HG03571 (cell line): Measurements from ENCODE around the gene TMEM86A.
A peak's percentile ranks its signal among the peaks of the same experiment; 100 is the strongest.

Source experiments
- ATAC-seq: cut with Tn5 transposase; IDR thresholded peaks from one replicate; pipeline ENCODE4 v1.9.1; 2021; ENCODE audit not compliant: unreplicated experiment

TMEM86A gene

GRCh38 chr11:18699848-18700261 is 1.3 kb downstream of the TMEM86A start:
- no peak for ATAC-seq

GRCh38 chr11:18700375-18700774 is 1.8 kb downstream of the TMEM86A start:
- no peak for ATAC-seq

GRCh38 chr11:18700872-18701271 is 2.3 kb downstream of the TMEM86A start:
- ATAC-seq = no peak

GRCh38 chr11:18701614-18702216 is 3.1 kb downstream of the TMEM86A start:
- ATAC-seq = no peak

GRCh38 chr11:18703001-18703763 is 4.6 kb downstream of the TMEM86A start:
- no peak for ATAC-seq

- no peak for ATAC-seq
These were observed 5.6 kb downstream of the TMEM86A start for GRCh38 chr11:18704045-18704645.

GRCh38 chr11:18704698-18705097 is 6.1 kb downstream of the TMEM86A start:
- no peak for ATAC-seq

- no peak for ATAC-seq
These were observed 7.2 kb downstream of the TMEM86A start for GRCh38 chr11:18705651-18706281.

GRCh38 chr11:18706330-18707243 is 8.0 kb downstream of the TMEM86A start:
- no peak for ATAC-seq

- ATAC-seq = no peak
These were observed 9.3 kb downstream of the TMEM86A start for GRCh38 chr11:18707811-18708340.

- no peak for ATAC-seq
These were observed 10.8 kb downstream of the TMEM86A start for GRCh38 chr11:18709414-18709813.

GRCh38 chr11:18710545-18710944 is 12.0 kb downstream of the TMEM86A start:
- ATAC-seq = no peak

GRCh38 chr11:18713646-18714442 is 15.3 kb downstream of the TMEM86A start:
- ATAC-seq = no peak

GRCh38 chr11:18714443-18714780 is 15.8 kb downstream of the TMEM86A start:
- ATAC-seq = no peak

- ATAC-seq = no peak
These were observed 16.9 kb downstream of the TMEM86A start for GRCh38 chr11:18715476-18715875.

GRCh38 chr11:18720091-18720807 is 21.7 kb downstream of the TMEM86A start:
- ATAC-seq = no peak

- ATAC-seq = no peak
These were observed 22.4 kb downstream of the TMEM86A start for GRCh38 chr11:18720808-18721560.

GRCh38 chr11:18721561-18722292 is 23.1 kb downstream of the TMEM86A start:
- ATAC-seq = peak; percentile 69
